Anterior cingulate cortex (tissue), 58 donors: Measurements from ENCODE around the gene DNAJC5.
"Not testable (repeated sequence)": the region's sequence is repeated elsewhere in the genome, so short reads cannot be mapped to it uniquely, and the experiment has no call there.

ENCODE experiments used
- DNase-seq, 58 donors: peaks; one replicate each; lab custom pipeline; 2025; lab: John Stamatoyannopoulos, UW

DNAJC5 gene

GRCh38 chr20:63961664-63962425 is 66.9 kb downstream of the DNAJC5 start:
- no peak for DNase-seq

GRCh38 chr20:63962426-63963347 is 67.8 kb downstream of the DNAJC5 start:
- DNase-seq = no peak

GRCh38 chr20:63963348-63963741 is 68.4 kb downstream of the DNAJC5 start:
- no peak for DNase-seq

GRCh38 chr20:63963784-63964301 is 68.9 kb downstream of the DNAJC5 start:
- DNase-seq = no peak

- no peak for DNase-seq
Measured at GRCh38 chr20:63964412-63964811, 69.5 kb downstream of the DNAJC5 start.

DNA sequence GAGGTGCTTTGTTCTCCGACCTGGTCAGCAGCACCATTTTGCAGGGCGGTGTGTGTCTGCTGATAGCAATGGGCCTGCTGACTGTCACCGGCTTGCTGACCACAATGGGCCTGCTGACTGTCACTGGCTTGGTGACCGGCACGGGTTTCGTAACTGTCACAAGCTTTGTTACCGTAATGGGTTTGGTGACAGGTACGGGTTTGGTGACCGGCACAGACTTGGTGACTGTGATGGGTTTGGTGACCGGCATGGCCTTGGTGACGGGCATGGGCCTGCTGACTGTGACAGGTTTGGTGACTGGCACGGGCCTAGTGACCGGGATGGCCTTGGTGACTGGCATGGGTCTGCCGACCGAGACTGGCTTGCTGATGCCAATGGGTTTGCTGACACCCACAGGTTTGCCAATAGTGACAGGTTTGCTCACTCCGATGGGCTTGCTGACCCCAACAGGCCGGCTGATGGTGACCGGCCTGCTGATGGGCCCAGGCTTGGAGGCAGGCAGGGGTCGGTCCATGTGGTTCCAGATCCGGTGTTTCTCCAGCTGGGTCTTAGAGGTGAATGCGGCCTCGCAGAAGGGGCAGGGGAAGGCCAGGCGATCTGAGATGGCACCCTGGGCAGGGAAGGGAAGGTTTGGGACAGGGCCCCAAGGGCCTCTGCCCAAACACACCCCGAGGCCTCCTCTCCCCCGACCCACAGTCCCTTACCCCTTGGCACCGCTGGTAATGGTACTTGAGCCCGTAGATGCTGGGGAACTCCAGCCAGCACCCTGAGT is 71.4 kb downstream of the DNAJC5 start:
- no peak for DNase-seq

DNA sequence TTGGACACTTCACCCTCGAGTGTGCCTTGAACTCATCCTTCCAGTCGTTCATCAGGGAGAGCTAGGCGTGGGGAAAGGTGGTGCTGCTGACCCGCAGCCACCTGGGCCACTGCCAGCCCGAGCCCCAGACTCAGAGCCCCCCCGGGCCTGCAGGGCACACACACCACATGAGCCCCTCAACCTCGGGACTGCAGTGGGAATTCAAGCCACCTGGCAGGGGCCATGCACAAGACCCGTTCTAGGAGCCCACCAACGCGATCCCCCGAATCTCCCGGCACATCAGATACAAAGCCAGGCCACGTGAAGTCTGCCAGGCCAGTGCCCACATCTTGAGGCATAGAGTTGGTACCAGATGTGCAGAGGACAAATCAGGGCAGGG is 72.0 kb downstream of the DNAJC5 start:
- DNase-seq = no peak

GRCh38 chr20:63967330-63968135 is 72.6 kb downstream of the DNAJC5 start:
- no peak for DNase-seq

DNA sequence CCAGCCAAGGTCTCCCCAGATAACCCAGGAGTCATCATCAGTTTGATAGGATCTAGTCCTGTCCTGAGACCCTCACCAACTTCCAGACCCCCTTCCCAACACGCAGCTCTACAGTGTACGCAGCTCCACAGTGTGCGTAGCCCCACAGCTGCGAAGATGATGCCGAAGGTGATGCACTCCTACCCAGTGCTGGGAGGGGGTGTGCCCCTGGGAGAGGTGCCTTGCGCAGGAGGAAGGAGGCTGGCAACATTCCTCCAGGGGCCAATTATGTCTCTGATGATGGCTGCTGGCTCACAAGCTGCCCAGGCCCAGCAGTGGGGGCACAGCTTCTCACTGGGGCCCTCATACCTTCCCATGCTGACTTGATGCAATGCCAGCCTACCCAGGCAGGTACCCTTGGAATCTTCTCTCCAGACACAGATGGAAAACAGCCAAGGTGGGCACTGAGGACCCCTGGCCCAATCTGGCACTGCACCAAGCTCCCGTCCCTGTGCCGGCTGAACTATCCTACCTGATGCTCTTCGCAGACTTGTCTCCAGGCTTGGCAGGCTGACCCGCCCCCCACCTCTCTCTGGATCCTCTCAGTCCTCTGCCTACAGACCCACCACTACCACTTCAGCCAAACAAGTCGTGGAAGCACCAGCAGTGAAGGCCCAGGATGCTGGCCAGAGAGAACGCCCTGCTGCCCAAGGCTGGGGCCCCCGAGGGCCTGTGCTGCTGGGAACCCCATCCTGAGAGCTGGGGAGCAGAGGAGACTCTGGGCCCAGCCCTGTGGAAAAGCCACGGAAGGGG is 73.4 kb downstream of the DNAJC5 start:
- no peak for DNase-seq

GRCh38 chr20:63968928-63969760 is 74.2 kb downstream of the DNAJC5 start:
- peak in 1 of 58 donors; percentile 53 for DNase-seq

GRCh38 chr20:63969838-63970713 is 75.2 kb downstream of the DNAJC5 start, which contains the start of gene ZNF512B:
Gene ZNF512B (minus strand): TSS chr20:63969930. CDS start chr20:63967950, 1,980 bp downstream.
- DNase-seq = peak in 33 of 58 donors; percentile 12 to 67 (median 39)

DNA sequence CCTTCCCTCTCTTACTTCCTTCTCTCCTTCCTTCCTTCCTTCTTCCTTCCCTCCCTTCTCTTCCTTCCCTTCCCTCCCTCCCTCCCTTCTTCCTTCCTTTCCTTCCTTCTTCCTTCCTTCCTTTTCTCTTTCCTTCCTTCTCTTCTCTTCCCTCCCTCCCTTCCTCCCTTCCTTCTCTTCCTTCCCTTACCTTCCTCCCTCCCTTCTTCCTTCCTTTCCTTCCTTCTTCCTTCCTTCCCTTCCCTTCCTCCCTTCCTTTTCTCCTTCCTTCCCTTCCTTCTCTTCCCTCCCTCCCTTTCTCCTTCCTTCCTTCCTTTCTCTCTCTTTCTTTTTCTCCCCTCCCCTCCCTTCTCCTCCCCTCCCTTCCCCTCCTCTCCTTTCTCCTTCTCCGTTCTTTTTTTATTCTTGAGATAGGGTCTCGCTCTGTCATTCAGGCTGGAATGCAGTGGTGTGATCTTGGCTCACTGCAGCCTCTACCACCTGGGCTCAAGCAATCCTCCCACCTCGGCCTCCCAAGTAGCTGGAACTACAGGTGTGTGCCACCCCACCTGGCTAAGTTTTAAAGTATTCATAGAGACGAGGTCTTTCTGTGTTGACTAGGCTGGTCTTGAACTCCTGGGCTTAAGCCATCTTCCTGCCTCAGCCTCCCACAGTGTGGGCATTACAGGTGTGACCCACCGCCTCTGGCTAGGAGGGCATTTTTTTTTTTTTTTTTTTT is 75.9 kb downstream of the DNAJC5 start:
- no peak for DNase-seq

GRCh38 chr20:63971960-63972311 is 77.0 kb downstream of the DNAJC5 start:
- DNase-seq = not testable (repeated sequence)

DNA sequence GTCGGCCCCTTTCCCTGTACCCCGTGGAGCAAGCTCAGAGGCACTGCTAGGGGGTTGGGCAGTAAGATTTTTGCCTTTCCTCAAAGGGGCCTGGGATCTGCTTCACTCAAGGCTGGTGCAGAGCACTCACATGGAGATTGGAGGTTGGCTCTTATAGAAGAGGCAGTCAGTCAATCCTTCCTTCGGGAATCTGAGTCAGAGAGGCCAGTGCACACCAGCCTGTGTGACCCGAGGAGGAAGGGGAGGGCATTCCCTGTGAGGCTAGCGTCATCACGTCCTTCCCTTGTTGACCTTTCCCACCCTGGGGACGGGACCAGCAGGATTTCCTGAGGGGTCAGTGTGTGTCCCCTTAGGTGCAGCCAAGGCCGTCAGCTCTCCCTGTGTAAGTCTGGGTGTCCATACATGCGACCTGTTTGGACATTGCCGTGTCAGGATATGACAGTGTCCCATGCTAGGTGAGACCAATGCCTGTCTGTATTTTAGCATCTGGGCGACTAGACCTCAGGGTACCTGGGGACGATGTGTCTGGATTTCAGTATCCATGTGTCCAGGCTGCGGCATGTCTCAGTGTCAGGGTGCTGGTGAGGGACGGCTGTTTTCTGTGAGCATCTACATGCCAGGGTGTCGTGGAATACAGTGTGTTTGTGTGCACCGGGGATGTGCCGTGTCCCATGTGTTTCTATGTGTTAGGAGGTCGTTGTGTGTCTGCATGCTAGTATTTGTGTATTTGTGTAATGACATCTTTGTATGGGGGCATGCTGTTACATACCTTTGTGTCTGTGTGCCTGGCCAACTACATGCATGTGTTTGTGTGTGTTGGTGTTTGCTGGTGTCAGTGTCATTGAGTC is 77.6 kb downstream of the DNAJC5 start:
- DNase-seq = no peak

DNA sequence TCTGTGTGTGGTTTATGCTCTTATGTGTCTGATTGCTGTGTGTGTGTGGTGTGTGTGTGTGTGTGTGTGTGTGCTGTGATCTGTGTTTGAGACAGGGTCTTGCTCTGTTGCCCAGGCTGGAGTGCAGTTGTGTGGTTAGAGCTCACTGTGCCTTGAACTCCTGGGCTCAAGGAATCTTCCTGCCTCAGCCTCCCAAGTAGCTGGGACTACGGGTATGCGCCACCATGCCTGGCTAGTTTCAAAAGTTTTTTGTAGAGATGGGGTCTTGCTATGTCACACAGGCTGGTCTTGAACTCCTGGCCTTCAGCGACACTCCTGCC is 78.2 kb downstream of the DNAJC5 start:
- DNase-seq = no peak
